Trophoblast cell (in vitro differentiated cells and primary cell): ENCODE measurements around the gene GPC4.

Experiments used
- DNase-seq, 2 donors: peaks; one replicate each; pipeline ENCODE4 v3.0.0-alpha.2; 2016
- H2AFZ ChIP-seq: 2 replicates; pipeline ENCODE4 v1.6.1; 2013; ENCODE audit warnings: low read length, moderate library complexity, mild to moderate bottlenecking; ENCODE audit not compliant: insufficient read depth, poor library complexity
- H2AK5ac ChIP-seq: 2 replicates; pipeline ENCODE4 v1.6.1; 2013; ENCODE audit warnings: mild to moderate bottlenecking, low read length
- H2BK120ac ChIP-seq: 2 replicates; pipeline ENCODE4 v1.6.1; 2013; ENCODE audit warnings: low read length, mild to moderate bottlenecking, moderate library complexity; ENCODE audit not compliant: insufficient read depth, poor library complexity
- H2BK12ac ChIP-seq: 2 replicates; pipeline ENCODE4 v1.6.1; 2013; ENCODE audit warnings: mild to moderate bottlenecking, low read length, moderate library complexity
- H2BK5ac ChIP-seq: 2 replicates; pipeline ENCODE4 v1.6.1; 2013; ENCODE audit warnings: low read length, low read depth, moderate library complexity, mild to moderate bottlenecking; ENCODE audit not compliant: poor library complexity
- H3K14ac ChIP-seq: 2 replicates; pipeline ENCODE4 v1.6.1; 2013; ENCODE audit warnings: mild to moderate bottlenecking, low read length
- H3K18ac ChIP-seq: 2 replicates; pipeline ENCODE4 v1.6.1; 2013; ENCODE audit warnings: mild to moderate bottlenecking, low read length
- H3K23ac ChIP-seq: 2 replicates; pipeline ENCODE4 v1.6.1; 2013; ENCODE audit warnings: low read length
- H3K27ac ChIP-seq: 2 replicates; pipeline ENCODE4 v1.5.1; 2013; ENCODE audit warnings: low read depth, mild to moderate bottlenecking, inconsistent platforms, low read length, moderate library complexity
- H3K27me3 ChIP-seq: 2 replicates; pipeline ENCODE4 v1.6.1; 2013; ENCODE audit warnings: inconsistent platforms, mild to moderate bottlenecking, low read length, moderate library complexity; ENCODE audit not compliant: insufficient read depth
- H3K36me3 ChIP-seq, 2 experiments: 1 replicate in 1 of 2; 2 replicates in 1 of 2; pipeline ENCODE4 v1.6.1; 2013; ENCODE audit warnings: low read length in 2 of 2, mild to moderate bottlenecking in 2 of 2, moderate library complexity in 1 of 2; ENCODE audit not compliant: insufficient read depth in 2 of 2, control insufficient read depth in 1 of 2
- H3K4ac ChIP-seq: 2 replicates; pipeline ENCODE4 v1.6.1; 2013; ENCODE audit warnings: low read depth, mild to moderate bottlenecking, low read length, moderate library complexity
- H3K4me1 ChIP-seq, 2 experiments: 1 replicate in 1 of 2; 2 replicates in 1 of 2; pipeline ENCODE4 v1.6.1; 2013; ENCODE audit warnings: low read length in 2 of 2, mild to moderate bottlenecking in 2 of 2, moderate library complexity in 1 of 2; ENCODE audit not compliant: insufficient read depth in 2 of 2, control insufficient read depth in 1 of 2
- H3K4me2 ChIP-seq: 2 replicates; pipeline ENCODE4 v1.6.1; 2013; ENCODE audit warnings: inconsistent platforms, mild to moderate bottlenecking, low read length, moderate library complexity
- H3K4me3 ChIP-seq: 2 replicates; pipeline ENCODE4 v1.5.1; 2013; ENCODE audit warnings: mild to moderate bottlenecking, low read depth, low read length, inconsistent platforms
- H3K79me1 ChIP-seq: one replicate; pipeline ENCODE4 v1.6.1; 2013; ENCODE audit warnings: low read length
- H3K79me2 ChIP-seq: 2 replicates; pipeline ENCODE4 v1.6.1; 2013; ENCODE audit warnings: low read length, mild to moderate bottlenecking; ENCODE audit not compliant: control insufficient read depth, insufficient read depth, poor library complexity
- H3K9ac ChIP-seq: 2 replicates; pipeline ENCODE4 v1.6.1; 2013; ENCODE audit warnings: mild to moderate bottlenecking, low read length
- H3K9me3 ChIP-seq: 2 replicates; pipeline ENCODE4 v1.6.1; 2013; ENCODE audit warnings: low read depth, mild to moderate bottlenecking, control low read depth, inconsistent platforms, low read length; ENCODE audit not compliant: insufficient read depth
- H4K12ac ChIP-seq: 2 replicates; pipeline ENCODE4 v1.6.1; 2013; ENCODE audit warnings: low read depth, mild to moderate bottlenecking, low read length, moderate library complexity
- H4K8ac ChIP-seq: 2 replicates; pipeline ENCODE4 v1.6.1; 2013; ENCODE audit warnings: low read depth, mild to moderate bottlenecking, low read length, moderate library complexity
- H4K91ac ChIP-seq: one replicate; pipeline ENCODE4 v1.6.1; 2013; ENCODE audit warnings: low read depth, mild to moderate bottlenecking, low read length, moderate library complexity
- WGBS: extraction: QIAGEN DNeasy Blood & Tissue Kit; methylation state at CpG from one replicate; pipeline ENCODE4 v1.1.7; 2013; ENCODE audit warnings: missing lambda C conversion rate; ENCODE audit not compliant: insufficient read length, insufficient coverage; ENCODE audit errors: extremely low coverage; 5-methylcytosine and 5-hydroxymethylcytosine counted together

The GPC4 gene

GRCh38 chrX:133294126-133294525, 121.2 kb downstream of the GPC4 start:
- no CpG with 5 or more reads among the region's 1 CpG for WGBS
- no peak overlapping the region for H2BK12ac ChIP-seq
- H2BK5ac ChIP-seq: no peak overlapping the region
- no peak overlapping the region for H4K91ac ChIP-seq
- no peak overlapping the region for H2AK5ac ChIP-seq
- peak overlapping the region; percentile 75 for H4K12ac ChIP-seq
- no peaks in the 10 kb centered on the region for H3K27me3 ChIP-seq
- H3K9ac ChIP-seq: no peak overlapping the region
- no peaks in the 10 kb centered on the region for H3K9me3 ChIP-seq
- no peak overlapping the region for H2AFZ ChIP-seq
- no peak overlapping the region for H3K27ac ChIP-seq
- H3K4me2 ChIP-seq: no peak overlapping the region
- no peak overlapping the region for H3K23ac ChIP-seq
- no peak for DNase-seq
- no peaks in the 10 kb centered on the region for H3K79me2 ChIP-seq
- H3K14ac ChIP-seq: no peak overlapping the region
- H3K79me1 ChIP-seq: peaks cover 1% of the 10 kb centered on the region
- H3K4me3 ChIP-seq: no peak overlapping the region
- H3K18ac ChIP-seq: no peak overlapping the region
- H3K36me3 ChIP-seq: peaks cover 3 to 7% of the 10 kb centered on the region in 2 experiments
- peaks cover 0 to 7% of the 10 kb centered on the region in 2 experiments for H3K4me1 ChIP-seq
- H2BK120ac ChIP-seq: no peak overlapping the region
- no peak overlapping the region for H4K8ac ChIP-seq
- no peak overlapping the region for H3K4ac ChIP-seq

- H2AFZ ChIP-seq: no peak overlapping the region
- no peak overlapping the region for H3K4ac ChIP-seq
- no peaks in the 10 kb centered on the region for H3K36me3 ChIP-seq
- H3K4me1 ChIP-seq: peaks cover 0 to 7% of the 10 kb centered on the region in 2 experiments
- no peaks in the 10 kb centered on the region for H3K27me3 ChIP-seq
- no peak overlapping the region for H3K4me2 ChIP-seq
- no peaks in the 10 kb centered on the region for H3K79me2 ChIP-seq
- no CpG with 5 or more reads among the region's 4 CpGs for WGBS
- H3K79me1 ChIP-seq: peaks cover 1% of the 10 kb centered on the region
- H4K12ac ChIP-seq: no peak overlapping the region
- no peak overlapping the region for H4K91ac ChIP-seq
- H3K9me3 ChIP-seq: no peaks in the 10 kb centered on the region
- H2BK5ac ChIP-seq: no peak overlapping the region
- H3K14ac ChIP-seq: no peak overlapping the region
- H3K9ac ChIP-seq: no peak overlapping the region
- no peak overlapping the region for H3K27ac ChIP-seq
- no peak overlapping the region for H2BK120ac ChIP-seq
- H3K18ac ChIP-seq: no peak overlapping the region
- no peak overlapping the region for H3K4me3 ChIP-seq
- no peak for DNase-seq
- no peak overlapping the region for H3K23ac ChIP-seq
- no peak overlapping the region for H2BK12ac ChIP-seq
- no peak overlapping the region for H4K8ac ChIP-seq
- H2AK5ac ChIP-seq: no peak overlapping the region
These were observed 125.2 kb downstream of the GPC4 start for GRCh38 chrX:133290076-133290475.

GRCh38 chrX:133287860-133288259, 127.4 kb downstream of the GPC4 start:
- WGBS: no CpG with 5 or more reads among the region's 1 CpG
- H4K8ac ChIP-seq: no peak overlapping the region
- no peak overlapping the region for H3K27ac ChIP-seq
- H3K4ac ChIP-seq: no peak overlapping the region
- no peaks in the 10 kb centered on the region for H3K4me1 ChIP-seq
- DNase-seq: peak in 1 of 2 donors; percentile 41
- no peak overlapping the region for H4K91ac ChIP-seq
- H3K27me3 ChIP-seq: no peaks in the 10 kb centered on the region
- H3K79me1 ChIP-seq: no peaks in the 10 kb centered on the region
- no peak overlapping the region for H3K4me2 ChIP-seq
- no peaks in the 10 kb centered on the region for H3K9me3 ChIP-seq
- H2BK5ac ChIP-seq: no peak overlapping the region
- H3K9ac ChIP-seq: no peak overlapping the region
- H3K18ac ChIP-seq: no peak overlapping the region
- no peaks in the 10 kb centered on the region for H3K79me2 ChIP-seq
- H2BK120ac ChIP-seq: no peak overlapping the region
- H3K36me3 ChIP-seq: no peaks in the 10 kb centered on the region
- H2BK12ac ChIP-seq: no peak overlapping the region
- no peak overlapping the region for H3K23ac ChIP-seq
- H2AFZ ChIP-seq: no peak overlapping the region
- H4K12ac ChIP-seq: no peak overlapping the region
- no peak overlapping the region for H3K14ac ChIP-seq
- H3K4me3 ChIP-seq: no peak overlapping the region
- no peak overlapping the region for H2AK5ac ChIP-seq

- H4K12ac ChIP-seq: no peak overlapping the region
These were observed 129.9 kb downstream of the GPC4 start for GRCh38 chrX:133285341-133285740.

More at GRCh38 chrX:133285341-133285740, 129.9 kb downstream of the GPC4 start:
- Histone ChIP-seq H2BK12ac (no peak overlapping the region), H4K91ac (no peak overlapping the region), H3K4me1 (no peaks in the 10 kb centered on the region), H3K27ac (no peak overlapping the region), H3K27me3 (no peaks in the 10 kb centered on the region), H3K4me3 (no peak overlapping the region), H3K18ac (no peak overlapping the region), H3K9me3 (no peaks in the 10 kb centered on the region), H2AK5ac (no peak overlapping the region), H3K4me2 (no peak overlapping the region), H3K14ac (no peak overlapping the region), H4K8ac (no peak overlapping the region), H3K79me2 (no peaks in the 10 kb centered on the region), H2AFZ (no peak overlapping the region), H2BK5ac (no peak overlapping the region), H3K23ac (no peak overlapping the region), H3K9ac (no peak overlapping the region), H3K36me3 (no peaks in the 10 kb centered on the region), H2BK120ac (no peak overlapping the region), H3K79me1 (no peaks in the 10 kb centered on the region), H3K4ac (no peak overlapping the region)
- no peak for DNase-seq
- no CpG with 5 or more reads among the region's 6 CpGs for WGBS
